ENCODE results near the gene RNF222. TPM values are rescaled to one million over a fixed set of nuclear protein-coding genes. Genes with fewer than 3 reads are reported as not detected.
"Not testable (repeated sequence)": the region's sequence is repeated elsewhere in the genome, so short reads cannot be mapped to it uniquely, and the experiment has no call there.

Gene RNF222
- total RNA-seq, 4 donors from 2014 or later, result 8.1 to 21.8 (median 14.9) TPM

GRCh38 chr17:8406174-8406573 lies 8.5 kb upstream of the RNF222 start:
- no peak overlapping the region for H3K27ac ChIP-seq
- no peaks in the 10 kb centered on the region for H3K36me3 ChIP-seq
- TF ChIP-seq CTCF (IDR thresholded peaks at IDR 0.05) (no peak), POLR2A (IDR thresholded peaks at IDR 0.05) (no peak)
- 56 to 80% methylated on average over 1 to 2 of the region's 2 CpGs for WGBS, 2 donors
- no peak for DNase-seq
- peaks cover 0 to 18% (median 0%) of the 10 kb centered on the region in 4 donors for H3K27me3 ChIP-seq
- H3K9me3 ChIP-seq, result no peaks in the 10 kb centered on the region
- no peak overlapping the region for H3K4me3 ChIP-seq
- peaks cover 0 to 22% (median 11%) of the 10 kb centered on the region in 3 donors for H3K4me1 ChIP-seq
- intact Hi-C loops (cut with DNase I), result no loop called here

- DNase-seq, result no peak
- peaks cover 0 to 24% (median 0%) of the 10 kb centered on the region in 4 donors for H3K27me3 ChIP-seq
- WGBS, 2 donors, result 84 to 87% methylated on average over 7 to 9 of the region's 11 CpGs
- H3K9me3 ChIP-seq, result no peaks in the 10 kb centered on the region
- TF ChIP-seq POLR2A (IDR thresholded peaks at IDR 0.05), result no peak
- no peak for TF ChIP-seq CTCF (IDR thresholded peaks at IDR 0.05)
- H3K4me1 ChIP-seq, result peaks cover 0 to 17% (median 5%) of the 10 kb centered on the region in 3 donors
- H3K36me3 ChIP-seq, result no peaks in the 10 kb centered on the region
- intact Hi-C loops (cut with DNase I), result no loop called here
- no peak overlapping the region for H3K27ac ChIP-seq
- H3K4me3 ChIP-seq, result no peak overlapping the region
Observed at GRCh38 chr17:8405499-8406016, 7.9 kb upstream of the RNF222 start.

GRCh38 chr17:8402921-8403536 lies 5.4 kb upstream of the RNF222 start:
- intact Hi-C loops (cut with DNase I), result no loop called here
- H3K27me3 ChIP-seq, result peaks cover 0 to 41% (median 0%) of the 10 kb centered on the region in 4 donors
- H3K36me3 ChIP-seq, result no peaks in the 10 kb centered on the region
- H3K27ac ChIP-seq, result no peak overlapping the region
- H3K4me3 ChIP-seq, result no peak overlapping the region
- DNase-seq, result no peak
- H3K4me1 ChIP-seq, result peaks cover 0 to 4% (median 2%) of the 10 kb centered on the region in 3 donors
- TF ChIP-seq POLR2A (IDR thresholded peaks at IDR 0.05) (no peak), CTCF (IDR thresholded peaks at IDR 0.05) (no peak)
- no peaks in the 10 kb centered on the region for H3K9me3 ChIP-seq
- 66 to 69% methylated on average over 11 of the region's 11 CpGs for WGBS, 2 donors

- TF ChIP-seq POLR2A (IDR thresholded peaks at IDR 0.05) (no peak), CTCF (IDR thresholded peaks at IDR 0.05) (no peak)
- H3K27me3 ChIP-seq, result peaks cover 0 to 60% (median 0%) of the 10 kb centered on the region in 4 donors
- H3K4me3 ChIP-seq, result no peak overlapping the region
- H3K27ac ChIP-seq, result no peak overlapping the region
- WGBS, 2 donors, result 74 to 77% methylated on average over 2 of the region's 2 CpGs
- intact Hi-C loops (cut with DNase I), result no loop called here
- no peak for DNase-seq
- peaks cover 0 to 9% (median 0%) of the 10 kb centered on the region in 3 donors for H3K4me1 ChIP-seq
- no peaks in the 10 kb centered on the region for H3K9me3 ChIP-seq
- no peaks in the 10 kb centered on the region for H3K36me3 ChIP-seq
Observed at GRCh38 chr17:8401107-8401506, 3.5 kb upstream of the RNF222 start.

GRCh38 chr17:8398980-8399379 lies 1.4 kb upstream of the RNF222 start:
- H3K27ac ChIP-seq, result no peak overlapping the region

GRCh38 chr17:8394497-8394896 lies 3.1 kb downstream of the RNF222 start:
- peaks cover 0 to 68% (median 0%) of the 10 kb centered on the region in 4 donors for H3K27me3 ChIP-seq
- not testable (repeated sequence) for DNase-seq, H3K36me3 ChIP-seq, H3K9me3 ChIP-seq
- 68 to 79% methylated on average over 3 to 9 of the region's 9 CpGs for WGBS, 2 donors
- intact Hi-C loops (cut with DNase I), result loop anchor here (10.0 kb wide), 1 partner anchor 350 kb away; the partner anchor contains the start of gene CCDC42
- H3K27ac ChIP-seq, result peak overlapping the region in 2 of 4 donors; percentile 67 to 79
- H3K4me1 ChIP-seq, result peaks cover 0 to 43% (median 0%) of the 10 kb centered on the region in 3 donors
- H3K4me3 ChIP-seq, result peak overlapping the region in 1 of 4 donors; percentile 40

More at GRCh38 chr17:8398980-8399379, 1.4 kb upstream of the RNF222 start:
- Histone ChIP-seq H3K4me1 (peaks cover 0 to 11% (median 0%) of the 10 kb centered on the region in 3 donors), H3K36me3 (no peaks in the 10 kb centered on the region), H3K27me3 (peaks cover 0 to 73% (median 0%) of the 10 kb centered on the region in 4 donors), H3K4me3 (no peak overlapping the region), H3K9me3 (no peaks in the 10 kb centered on the region)
- intact Hi-C loops (cut with DNase I), result loop anchor here (10.0 kb wide), 1 partner anchor 346 kb away; the partner anchor contains the start of gene CCDC42
- no peak for DNase-seq
- no peak for TF ChIP-seq CTCF (IDR thresholded peaks at IDR 0.05)
- TF ChIP-seq POLR2A (IDR thresholded peaks at IDR 0.05), result no peak
- WGBS, 2 donors, result 46 to 56% methylated on average over 5 to 6 of the region's 6 CpGs

All from esophagus squamous epithelium (tissue), 5 donors.